HepG2 (cell line): ENCODE results near the gene FAM89B. TPM values are rescaled to one million over a fixed set of nuclear protein-coding genes. Genes with fewer than 3 reads are reported as not detected.

ENCODE experiments used
- ATAC-seq: fragments of 200-7000 bp; cut with Tn5 transposase; 3 replicates; pipeline ENCODE4 v1.9.1; 2020; ENCODE audit warnings: mild to moderate bottlenecking, moderate library complexity
- BruUV-seq: library from RNA; stranded (reverse); fragments of 400-500 nt; replicated peaks from 2 replicates; lab custom pipeline; 2021; lab: Mats Ljungman, UMichigan
- CTCF ChIA-PET: fragments of 300-600 bp; formaldehyde crosslinking; extraction: SDS; loops from one replicate; lab custom pipeline; 2021; ENCODE audit warnings: low total read pairs, inconsistent platforms, low intra/inter-chr PET ratio; lab: Yijun Ruan, JAX
- POLR2A ChIA-PET: fragments of 350-600 bp; sonication (Branson Sonifier 250); formaldehyde crosslinking; loops from one replicate; lab custom pipeline; 2020; ENCODE audit warnings: antibody characterized with exemption, inconsistent platforms; lab: Yijun Ruan, JAX
- DNase-seq: peaks from one replicate; pipeline ENCODE4 v3.0.0-alpha.2; 2015; ENCODE audit warnings: low spot score
- FAIRE-seq: peaks from 3 replicates; lab custom pipeline; 2011; peaks lifted over from hg19 to GRCh38; lab: Jason Lieb, UNC
- H2AFZ ChIP-seq: one replicate; pipeline ENCODE4 v1.6.1; 2011; ENCODE audit warnings: low read length, inconsistent platforms
- H3K27ac ChIP-seq: fragments of 300-600 bp; 3 replicates; pipeline ENCODE4 v1.8.0; 2011; ENCODE audit warnings: mixed run types, mild to moderate bottlenecking, mixed read lengths, low read length, inconsistent platforms; ENCODE audit not compliant: insufficient read depth; ENCODE audit errors: extremely low read length
- H3K27me3 ChIP-seq, 2 experiments: fragments of 200-600 bp in 1 of 2; 2 replicates in 1 of 2; 3 replicates in 1 of 2; pipeline versions ENCODE4 v1.6.0 to v1.8.0; 2011; ENCODE audit warnings: low read length in 2 of 2, mild to moderate bottlenecking in 2 of 2, moderate library complexity in 2 of 2, inconsistent platforms in 1 of 2; ENCODE audit not compliant: insufficient read depth in 2 of 2, control insufficient read depth in 1 of 2
- H3K36me3 ChIP-seq, 2 experiments: fragments of 200-600 bp in 1 of 2; replicated peaks in 1 of 2; 2 replicates in 1 of 2; 3 replicates in 1 of 2; pipeline versions ENCODE4 v1.5.1 to v1.8.0; 2011; ENCODE audit warnings: low read length in 2 of 2, inconsistent platforms in 1 of 2; ENCODE audit not compliant: insufficient read depth in 2 of 2, control insufficient read depth in 1 of 2
- H3K4me1 ChIP-seq: 2 replicates; pipeline ENCODE4 v1.5.1; 2012; ENCODE audit warnings: low read length, inconsistent platforms; ENCODE audit not compliant: insufficient read depth
- H3K4me2 ChIP-seq: 2 replicates; pipeline ENCODE4 v1.6.0; 2011; ENCODE audit warnings: low read depth, low read length, inconsistent platforms
- H3K4me3 ChIP-seq, 3 experiments: fragments of 200-600 bp in 1 of 3; sonication (generic), shearing (Covaris generic) in 1 of 3; replicated peaks in 1 of 3; 2 replicates each; pipeline ENCODE4 v1.5.1; 2011 to 2016; ENCODE audit warnings: low read length in 3 of 3, inconsistent platforms in 2 of 3, low read depth in 2 of 3, mild to moderate bottlenecking in 2 of 3, control low read depth in 1 of 3, mixed read lengths in 1 of 3; ENCODE audit not compliant: insufficient read depth in 1 of 3
- H3K79me2 ChIP-seq: one replicate; pipeline ENCODE4 v1.6.1; 2011; ENCODE audit warnings: low read length, inconsistent platforms; ENCODE audit not compliant: insufficient read depth
- H3K9ac ChIP-seq: 2 replicates; pipeline ENCODE4 v1.6.0; 2011; ENCODE audit warnings: mild to moderate bottlenecking, low read depth, low read length, inconsistent platforms; ENCODE audit not compliant: insufficient read depth
- H3K9me3 ChIP-seq: 2 replicates; pipeline ENCODE4 v1.5.1; 2012; ENCODE audit warnings: mild to moderate bottlenecking, low read length
- H4K20me1 ChIP-seq: 2 replicates; pipeline ENCODE4 v1.6.0; 2011; ENCODE audit warnings: inconsistent platforms, mild to moderate bottlenecking, low read length, moderate library complexity; ENCODE audit not compliant: insufficient read depth
- ARNT2 ChIP-seq: sonication (generic); formaldehyde crosslinking; IDR thresholded peaks from 2 replicates; pipeline ENCODE4 v1.8.0; 2022; ENCODE audit warnings: mild to moderate bottlenecking, low read depth, missing genetic modification reagents, moderate library complexity
- CSRNP2 ChIP-seq: sonication (generic); formaldehyde crosslinking; conservative IDR thresholded peaks from 2 replicates; pipeline ENCODE4 v1.8.0; 2022; ENCODE audit warnings: low read depth, missing genetic modification reagents
- KLF12 ChIP-seq: sonication (generic); formaldehyde crosslinking; IDR thresholded peaks from 2 replicates; pipeline ENCODE4 v1.4.0; 2020; ENCODE audit warnings: missing genetic modification reagents, borderline replicate concordance
- PAXIP1 ChIP-seq: sonication (generic); formaldehyde crosslinking; conservative IDR thresholded peaks from 2 replicates; pipeline ENCODE4 v1.4.0; 2020; ENCODE audit warnings: mild to moderate bottlenecking, missing genetic modification reagents, moderate library complexity
- PBX3 ChIP-seq: sonication (generic); formaldehyde crosslinking; IDR thresholded peaks from 2 replicates; pipeline ENCODE4 v1.8.1; 2023; ENCODE audit warnings: missing genetic modification reagents, inconsistent platforms, borderline replicate concordance
- PPARG ChIP-seq: conservative IDR thresholded peaks from 2 replicates; pipeline ENCODE4 v1.6.1; 2016; ENCODE audit warnings: missing biosample characterization, missing genetic modification reagents
- YEATS4 ChIP-seq: sonication (generic); formaldehyde crosslinking; IDR thresholded peaks from 2 replicates; pipeline ENCODE4 v1.4.0; 2020; ENCODE audit warnings: missing genetic modification reagents, borderline replicate concordance
- ZNF235 ChIP-seq: sonication (generic); formaldehyde crosslinking; IDR thresholded peaks from 2 replicates; pipeline ENCODE4 v1.8.1; 2023; ENCODE audit warnings: mild to moderate bottlenecking, missing genetic modification reagents, borderline replicate concordance
- ZNF282 ChIP-seq: fragments of 450-650 bp; IDR thresholded peaks from 2 replicates; pipeline ENCODE4 v1.6.1; 2018; ENCODE audit not compliant: partially characterized antibody
- ZNF674 ChIP-seq: sonication (generic); formaldehyde crosslinking; IDR thresholded peaks from 2 replicates; pipeline ENCODE4 v1.5.0; 2020; ENCODE audit warnings: low read depth, mild to moderate bottlenecking, missing genetic modification reagents
- WGBS: methylation state at CpG from one replicate; pipeline ENCODE4 v1.1.6; 2017; ENCODE audit warnings: low lambda C conversion rate; 5-methylcytosine and 5-hydroxymethylcytosine counted together
- in situ Hi-C: cut with HindIII; loops from 2 replicates; pipeline ENCODE4 v1.10.0; 2017; ENCODE audit warnings: low pct_unique_long_range_greater_than_20kb; ENCODE audit not compliant: extremely low pct_ligation_motif_present
- intact Hi-C: fragments of 100-400 bp; cut with micrococcal nuclease; formaldehyde crosslinking; loops from one replicate; pipeline ENCODE4 v1.10.0; 2022; ENCODE audit not compliant: unreplicated experiment
- polyA plus RNA-seq, 8 experiments: library from polyadenylated mRNA; depleted of rRNA in 3 of 8; stranded (reverse) in 7 of 8; unstranded in 1 of 8; fragments of >200 nt; fragmentation: Illumina TruSeq in 4 of 8; extraction: Trizol in 4 of 8; gene quantifications; 2 replicates each; pipeline versions ENCODE4 v1.2.1 to v1.2.3, GENCODE V29; 2011 to 2016; ENCODE audit warnings: low read depth in 4 of 8, missing spikeins in 1 of 8, mixed read lengths in 1 of 8; ENCODE audit not compliant: insufficient read depth in 1 of 8
- total RNA-seq, 5 experiments: library from RNA; depleted of rRNA; stranded (reverse); fragments of >200 nt; fragmentation: Illumina TruSeq; extraction: Trizol; gene quantifications; 2 replicates each; pipeline ENCODE4 v1.2.3, GENCODE V29; 2016; ENCODE audit warnings: low read depth in 1 of 5

FAM89B gene
- total and polyA plus RNA-seq, 2 of the 13 experiments (the other 11 are each of a cell fraction or from before 2014, with no cell fraction given), result 5.7 to 8.0 TPM

- ChIA-PET POLR2A (interaction anchor here (0.6 kb wide), 1 partner anchor 17 kb away, joined by 3 read pairs; no protein-coding TSS in a partner anchor), CTCF (no interaction called here)
- intact Hi-C loops, result no loop called here
Measured at GRCh38 chr11:65565624-65566453, 6.5 kb upstream of the FAM89B start.

More at GRCh38 chr11:65565624-65566453, 6.5 kb upstream of the FAM89B start:
- no peak overlapping the region for H3K4me3 ChIP-seq
- TF ChIP-seq ZNF235 (CRISPR knock-in tag), result no peak
- TF ChIP-seq ZNF674, result no peak
- TF ChIP-seq PPARG (CRISPR knock-in tag), result no peak
- no peak for TF ChIP-seq PAXIP1 (CRISPR knock-in tag)
- no peak for TF ChIP-seq CSRNP2
- TF ChIP-seq YEATS4, result no peak
- no peak for TF ChIP-seq KLF12
- TF ChIP-seq PBX3, result no peak
- no peak for TF ChIP-seq ZNF282
- no peak for TF ChIP-seq ARNT2 (CRISPR knock-in tag)
- FAIRE-seq (no peak), DNase-seq (no peak), ATAC-seq (no peak)
- in situ Hi-C loops, result no loop called here
- H3K9me3 ChIP-seq, result no peaks in the 10 kb centered on the region
- peaks cover 11% of the 10 kb centered on the region for H3K79me2 ChIP-seq
- no peak overlapping the region for H3K27ac ChIP-seq
- WGBS, result 91% methylated on average over 7 of the region's 7 CpGs
- H2AFZ ChIP-seq, result no peak overlapping the region
- H3K4me1 ChIP-seq, result peaks cover 42% of the 10 kb centered on the region
- H3K27me3 ChIP-seq, result no peaks in the 10 kb centered on the region; a peak in 1 of 5 replicates
- BruUV-seq, result no TSS peak
- no peaks in the 10 kb centered on the region; the same call in 1 of the 2 replicates for H4K20me1 ChIP-seq
- H3K36me3 ChIP-seq, result no peaks in the 10 kb centered on the region
- no peak overlapping the region for H3K4me2 ChIP-seq
- no peak overlapping the region for H3K9ac ChIP-seq
